GM12878 (cell line): Measurements from ENCODE around the gene MYL6B. TPM values are rescaled to one million over a fixed set of nuclear protein-coding genes. Genes with fewer than 3 reads are reported as not detected.

Experiments
- ATAC-seq: fragments of 200-7000 bp; cut with Tn5 transposase; 3 replicates; pipeline ENCODE4 v1.9.1; 2020; ENCODE audit warnings: mild to moderate bottlenecking, moderate library complexity
- BruUV-seq: library from RNA; stranded (reverse); fragments of 400-500 nt; replicated peaks from 2 replicates; lab custom pipeline; 2021; lab: Mats Ljungman, UMichigan
- CTCF ChIA-PET: fragments of 300-600 bp; sonication (Branson Sonifier 250); formaldehyde crosslinking; extraction: SDS; loops from one replicate; lab custom pipeline; 2021; ENCODE audit warnings: inconsistent platforms; lab: Yijun Ruan, JAX
- POLR2A ChIA-PET: fragments of 350-600 bp; formaldehyde crosslinking; extraction: SDS; loops from one replicate; lab custom pipeline; 2021; ENCODE audit warnings: inconsistent platforms; lab: Charles Lee
- RAD21 ChIA-PET: fragments of 300-600 bp; sonication (Branson Sonifier 250); formaldehyde crosslinking; loops from one replicate; lab custom pipeline; 2023; ENCODE audit warnings: antibody characterized with exemption; ENCODE audit not compliant: unreplicated experiment; lab: Charles Lee
- SMC1A ChIA-PET: fragments of 300-600 bp; sonication (Branson Sonifier 250); formaldehyde crosslinking; loops from one replicate; lab custom pipeline; 2023; ENCODE audit not compliant: unreplicated experiment, uncharacterized antibody; lab: Charles Lee
- DNase-seq: peaks from one replicate; pipeline ENCODE4 v3.0.0-alpha.2; 2011; ENCODE audit warnings: low read depth, low spot score
- FAIRE-seq: peaks from 3 replicates; lab custom pipeline; 2011; peaks lifted over from hg19 to GRCh38; lab: Jason Lieb, UNC
- H2AFZ ChIP-seq: 2 replicates; pipeline ENCODE4 v1.6.0; 2011; ENCODE audit warnings: low read depth, low read length, control low read depth; ENCODE audit not compliant: control insufficient read depth
- H3K27ac ChIP-seq: 2 replicates; pipeline ENCODE4 v1.5.1; 2011; ENCODE audit warnings: control low read depth; ENCODE audit not compliant: control insufficient read depth, insufficient read depth
- H3K27me3 ChIP-seq, 2 experiments: replicated peaks in 1 of 2; 2 replicates each; pipeline versions ENCODE4 v1.6.0 to v1.6.1; 2011; ENCODE audit warnings: low read length in 1 of 2; ENCODE audit not compliant: control insufficient read depth in 2 of 2, insufficient read depth in 2 of 2
- H3K36me3 ChIP-seq, 2 experiments: 2 replicates each; pipeline ENCODE4 v1.5.1; 2011; ENCODE audit warnings: low read length in 1 of 2; ENCODE audit not compliant: control insufficient read depth in 2 of 2, insufficient read depth in 2 of 2
- H3K4me1 ChIP-seq: 2 replicates; pipeline ENCODE4 v1.6.1; 2011; ENCODE audit warnings: mild to moderate bottlenecking, low read length, moderate library complexity, mixed read lengths; ENCODE audit not compliant: control insufficient read depth, insufficient read depth
- H3K4me2 ChIP-seq: 2 replicates; pipeline ENCODE4 v1.6.0; 2011; ENCODE audit warnings: control low read depth; ENCODE audit not compliant: control insufficient read depth, insufficient read depth
- H3K4me3 ChIP-seq: fragments of 200-600 bp; sonication (generic); 2 replicates; pipeline ENCODE4 v1.5.1; 2016
- H3K79me2 ChIP-seq: 2 replicates; pipeline ENCODE4 v1.6.0; 2011; ENCODE audit warnings: low read length; ENCODE audit not compliant: control insufficient read depth, insufficient read depth
- H3K9ac ChIP-seq: 2 replicates; pipeline ENCODE4 v1.8.0; 2011; ENCODE audit warnings: low read length, control low read depth, mixed read lengths; ENCODE audit not compliant: control insufficient read depth, insufficient read depth
- H3K9me3 ChIP-seq: replicated peaks from 3 replicates; pipeline ENCODE4 v1.5.1; 2011; ENCODE audit warnings: mild to moderate bottlenecking, low read length; ENCODE audit not compliant: control insufficient read depth, insufficient read depth
- H4K20me1 ChIP-seq: 2 replicates; pipeline ENCODE4 v1.6.0; 2011; ENCODE audit not compliant: control insufficient read depth, insufficient read depth
- HDGF ChIP-seq: fragments of 450-650 bp; IDR thresholded peaks from 2 replicates; pipeline ENCODE4 v1.6.1; 2016; ENCODE audit warnings: antibody characterized with exemption
- IKZF1 ChIP-seq: fragments of 450-650 bp; conservative IDR thresholded peaks from 2 replicates; pipeline ENCODE4 v1.6.1; 2017; ENCODE audit warnings: antibody characterized with exemption, mild to moderate bottlenecking
- MTA2 ChIP-seq: fragments of 450-650 bp; IDR thresholded peaks from 2 replicates; pipeline ENCODE4 v1.6.1; 2016; ENCODE audit warnings: low read depth, mild to moderate bottlenecking, moderate library complexity
- MYB ChIP-seq: fragments of 150-350 bp; IDR thresholded peaks from 2 replicates; pipeline ENCODE4 v1.6.1; 2014; ENCODE audit warnings: mild to moderate bottlenecking, low read depth, low read length, borderline replicate concordance
- NKRF ChIP-seq: fragments of 450-650 bp; conservative IDR thresholded peaks from 2 replicates; pipeline ENCODE4 v1.6.1; 2017; ENCODE audit warnings: mild to moderate bottlenecking, moderate library complexity
- NR2C1 ChIP-seq: fragments of 450-650 bp; IDR thresholded peaks from 2 replicates; pipeline ENCODE4 v1.6.1; 2017; ENCODE audit warnings: antibody characterized with exemption, mild to moderate bottlenecking, moderate library complexity
- SIX5 ChIP-seq: IDR thresholded peaks from 2 replicates; pipeline ENCODE4 v1.6.1; 2011; ENCODE audit warnings: mild to moderate bottlenecking, low read depth, low read length, moderate library complexity; ENCODE audit not compliant: severe bottlenecking
- SMAD1 ChIP-seq: fragments of 450-650 bp; IDR thresholded peaks from 2 replicates; pipeline ENCODE4 v1.6.1; 2018; ENCODE audit warnings: mild to moderate bottlenecking, low read depth; ENCODE audit not compliant: partially characterized antibody
- SMAD5 ChIP-seq: IDR thresholded peaks from 2 replicates; pipeline ENCODE4 v1.6.1; 2016; ENCODE audit warnings: antibody characterized with exemption, low read depth
- SMC3 ChIP-seq: IDR thresholded peaks from 2 replicates; pipeline ENCODE4 v1.6.1; 2011; ENCODE audit warnings: low read length, improper control_type of control experiment, borderline replicate concordance
- ZBTB11 ChIP-seq: fragments of 450-650 bp; formaldehyde crosslinking; IDR thresholded peaks from 2 replicates; pipeline ENCODE4 v1.5.0; 2022; ENCODE audit warnings: mild to moderate bottlenecking, missing genetic modification characterization
- ZNF384 ChIP-seq: IDR thresholded peaks from 2 replicates; pipeline ENCODE4 v1.6.1; 2012; ENCODE audit warnings: low read depth, mild to moderate bottlenecking, low read length, improper control_type of control experiment, borderline replicate concordance
- WGBS: methylation state at CpG from one replicate; pipeline ENCODE4 v1.1.6; 2016; ENCODE audit warnings: low lambda C conversion rate; ENCODE audit not compliant: insufficient replicate concordance, insufficient coverage; ENCODE audit errors: missing lambda C conversion rate; 5-methylcytosine and 5-hydroxymethylcytosine counted together
- in situ Hi-C: fragments of 300-500 bp; cut with MboI; formaldehyde crosslinking; loops from 9 replicates; pipeline ENCODE4 v1.14.3; 2018; ENCODE audit warnings: mixed read lengths
- intact Hi-C: fragments of 100-400 bp; cut with micrococcal nuclease; formaldehyde crosslinking; loops from one replicate; pipeline ENCODE4 v1.14.2; 2022; ENCODE audit not compliant: unreplicated experiment
- polyA plus RNA-seq, 11 experiments: library from polyadenylated mRNA; depleted of rRNA in 4 of 11; unstranded in 6 of 11; stranded (reverse) in 5 of 11; fragments of >200 nt; fragmentation: Nextera tagmentation in 4 of 11; fragmentation: Illumina TruSeq in 1 of 11; extraction: Ambion mirVana in 4 of 11; extraction: Trizol in 1 of 11; gene quantifications; 1 replicate in 1 of 11; 2 replicates in 10 of 11; pipeline versions ENCODE4 v1.2.1 to v1.2.3, GENCODE V29; 2011 to 2016; ENCODE audit warnings: inconsistent platforms in 2 of 11, missing spikeins in 2 of 11, low read depth in 1 of 11
- total RNA-seq, 4 experiments: library from RNA; depleted of rRNA in 3 of 4; stranded (reverse); fragments of >200 nt in 3 of 4; fragmentation: Illumina TruSeq in 1 of 4; extraction: Trizol in 1 of 4; gene quantifications; 2 replicates each; pipeline versions ENCODE4 v1.2.1 to v1.2.3, GENCODE V29; 2013 to 2021
- TF ChIP-seq, protein P1 (sequence below): IDR thresholded peaks from 2 replicates; pipeline ENCODE4 v1.6.1; 2012; ENCODE audit warnings: low read depth, low read length, improper control_type of control experiment

MYL6B gene
- total and polyA plus RNA-seq, 10 of the 15 experiments (the other 5 are each of a cell fraction or from before 2014, with no cell fraction given): 75.5 to 153 (median 114) TPM

DNA sequence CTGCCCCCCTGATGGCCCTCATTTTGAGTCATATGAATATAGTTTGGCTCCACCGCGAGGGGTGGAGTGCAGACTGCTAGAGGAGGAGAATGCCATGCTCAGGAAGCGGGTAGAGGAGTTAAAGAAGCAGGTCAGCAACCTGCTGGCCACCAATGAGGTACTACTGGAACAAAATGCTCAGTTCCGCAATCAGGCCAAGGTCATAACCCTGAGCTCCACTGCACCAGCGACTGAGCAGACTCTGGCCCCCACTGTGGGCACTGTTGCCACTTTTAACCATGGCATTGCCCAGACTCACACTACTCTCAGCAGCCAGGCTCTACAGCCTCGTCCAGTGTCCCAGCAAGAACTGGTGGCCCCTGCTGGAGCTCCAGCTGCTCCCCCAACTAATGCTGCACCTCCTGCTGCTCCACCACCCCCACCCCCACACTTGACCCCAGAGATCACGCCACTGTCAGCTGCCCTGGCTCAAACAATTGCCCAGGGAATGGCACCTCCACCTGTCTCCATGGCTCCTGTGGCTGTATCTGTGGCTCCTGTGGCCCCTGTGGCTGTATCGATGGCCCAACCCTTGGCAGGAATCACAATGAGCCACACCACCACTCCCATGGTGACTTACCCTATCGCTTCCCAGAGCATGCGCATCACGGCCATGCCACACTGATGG is 31.1 kb upstream of the MYL6B start:
- Histone ChIP-seq H4K20me1 (no peaks in the 10 kb centered on the region), H3K4me1 (peaks cover 20% of the 10 kb centered on the region), H3K27ac (no peak overlapping the region), H3K9me3 (no peaks in the 10 kb centered on the region), H2AFZ (no peak overlapping the region), H3K27me3 (no peaks in the 10 kb centered on the region), H3K79me2 (peaks cover 28% of the 10 kb centered on the region), H3K9ac (no peak overlapping the region), H3K4me3 (no peak overlapping the region), H3K36me3 (no peaks in the 10 kb centered on the region)
- WGBS: 84% methylated on average over 11 of the region's 11 CpGs
- ChIA-PET POLR2A (interaction anchor here (0.6 kb wide), 2 partner anchors 86 to 126 kb away, joined by 5 to 7 read pairs; no protein-coding TSS in a partner anchor), SMC1A (no interaction called here), CTCF (no interaction called here), RAD21 (interaction anchor here (0.9 kb wide), 1 partner anchor 67 kb away, joined by 3 read pairs; no protein-coding TSS in a partner anchor)
- no TSS peak for BruUV-seq
- DNase-seq (no peak), ATAC-seq (no peak)
- intact Hi-C loops (loop anchor here (10.0 kb wide), 1 partner anchor 523 kb away; the partner anchor contains the start of gene ATP5F1B), in situ Hi-C loops (loop anchor here (5.0 kb wide), 1 partner anchor 341 kb away; no protein-coding TSS in a partner anchor)
- no peak for TF ChIP-seq MTA2
- TF ChIP-seq IKZF1: no peak
- TF ChIP-seq SMAD5: no peak
- no peak for TF ChIP-seq SMAD1
- TF ChIP-seq, protein P1, sequence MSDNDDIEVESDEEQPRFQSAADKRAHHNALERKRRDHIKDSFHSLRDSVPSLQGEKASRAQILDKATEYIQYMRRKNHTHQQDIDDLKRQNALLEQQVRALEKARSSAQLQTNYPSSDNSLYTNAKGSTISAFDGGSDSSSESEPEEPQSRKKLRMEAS: no peak
- TF ChIP-seq NR2C1: no peak
- TF ChIP-seq SIX5: no peak
- TF ChIP-seq ZBTB11 (CRISPR knock-in tag): no peak
- no peak for TF ChIP-seq ZNF384
- no peak for TF ChIP-seq SMC3
- TF ChIP-seq MYB: no peak
- TF ChIP-seq HDGF: no peak
- TF ChIP-seq NKRF: no peak
- TF ChIP-seq, all 136 proteins: peak for 0
- H3K4me2 ChIP-seq: no peak overlapping the region
- no peak for FAIRE-seq
